Medulla oblongata (tissue), 1 donor: ENCODE results near the gene PRKCA.

Source experiments
- DNase-seq: peaks from one replicate; pipeline ENCODE4 v3.0.0-alpha.2; 2015; ENCODE audit errors: extremely low spot score

PRKCA gene

GRCh38 chr17:66625311-66625767, 322.9 kb downstream of the PRKCA start:
- peak; percentile 47 for DNase-seq

- no peak for DNase-seq
Measured at GRCh38 chr17:66627985-66628384, 325.6 kb downstream of the PRKCA start.

GRCh38 chr17:66629762-66630161, 327.3 kb downstream of the PRKCA start:
- no peak for DNase-seq

GRCh38 chr17:66630379-66630778, 328.0 kb downstream of the PRKCA start:
- no peak for DNase-seq

GRCh38 chr17:66630828-66631472, 328.5 kb downstream of the PRKCA start:
- no peak for DNase-seq

- DNase-seq, result no peak
Measured at GRCh38 chr17:66632731-66633130, 330.3 kb downstream of the PRKCA start.

- DNase-seq, result no peak
Measured at GRCh38 chr17:66633317-66633965, 331.0 kb downstream of the PRKCA start.

- DNase-seq, result no peak
Measured at GRCh38 chr17:66634193-66634592, 331.8 kb downstream of the PRKCA start.

- DNase-seq, result no peak
Measured at GRCh38 chr17:66635386-66636045, 333.1 kb downstream of the PRKCA start.

- DNase-seq, result no peak
Measured at GRCh38 chr17:66636111-66636510, 333.7 kb downstream of the PRKCA start.

- no peak for DNase-seq
Measured at GRCh38 chr17:66637491-66637890, 335.1 kb downstream of the PRKCA start.

GRCh38 chr17:66638707-66639479, 336.5 kb downstream of the PRKCA start:
- no peak for DNase-seq

- peak; percentile 37 for DNase-seq
Measured at GRCh38 chr17:66643815-66644710, 341.6 kb downstream of the PRKCA start.

- DNase-seq, result no peak
Measured at GRCh38 chr17:66645259-66645658, 342.8 kb downstream of the PRKCA start.

- no peak for DNase-seq
Measured at GRCh38 chr17:66647391-66647983, 345.1 kb downstream of the PRKCA start.

- no peak for DNase-seq
Measured at GRCh38 chr17:66649818-66650543, 347.6 kb downstream of the PRKCA start.

GRCh38 chr17:66650544-66650877, 348.1 kb downstream of the PRKCA start:
- no peak for DNase-seq

- DNase-seq, result no peak
Measured at GRCh38 chr17:66652840-66653507, 350.6 kb downstream of the PRKCA start.

- DNase-seq, result peak; percentile 81
Measured at GRCh38 chr17:66654106-66654740, 351.8 kb downstream of the PRKCA start.
